HS-27A (cell line): ENCODE data around the gene BRAT1.

Experiments used
- DNase-seq: peaks from one replicate; pipeline ENCODE4 v3.0.0-alpha.2; 2012; ENCODE audit warnings: low read depth, missing footprints

Gene BRAT1

GRCh38 chr7:2510130-2510776, 45.1 kb downstream of the BRAT1 start:
- no peak for DNase-seq

GRCh38 chr7:2509298-2509906, 45.9 kb downstream of the BRAT1 start:
- DNase-seq, result no peak

DNA sequence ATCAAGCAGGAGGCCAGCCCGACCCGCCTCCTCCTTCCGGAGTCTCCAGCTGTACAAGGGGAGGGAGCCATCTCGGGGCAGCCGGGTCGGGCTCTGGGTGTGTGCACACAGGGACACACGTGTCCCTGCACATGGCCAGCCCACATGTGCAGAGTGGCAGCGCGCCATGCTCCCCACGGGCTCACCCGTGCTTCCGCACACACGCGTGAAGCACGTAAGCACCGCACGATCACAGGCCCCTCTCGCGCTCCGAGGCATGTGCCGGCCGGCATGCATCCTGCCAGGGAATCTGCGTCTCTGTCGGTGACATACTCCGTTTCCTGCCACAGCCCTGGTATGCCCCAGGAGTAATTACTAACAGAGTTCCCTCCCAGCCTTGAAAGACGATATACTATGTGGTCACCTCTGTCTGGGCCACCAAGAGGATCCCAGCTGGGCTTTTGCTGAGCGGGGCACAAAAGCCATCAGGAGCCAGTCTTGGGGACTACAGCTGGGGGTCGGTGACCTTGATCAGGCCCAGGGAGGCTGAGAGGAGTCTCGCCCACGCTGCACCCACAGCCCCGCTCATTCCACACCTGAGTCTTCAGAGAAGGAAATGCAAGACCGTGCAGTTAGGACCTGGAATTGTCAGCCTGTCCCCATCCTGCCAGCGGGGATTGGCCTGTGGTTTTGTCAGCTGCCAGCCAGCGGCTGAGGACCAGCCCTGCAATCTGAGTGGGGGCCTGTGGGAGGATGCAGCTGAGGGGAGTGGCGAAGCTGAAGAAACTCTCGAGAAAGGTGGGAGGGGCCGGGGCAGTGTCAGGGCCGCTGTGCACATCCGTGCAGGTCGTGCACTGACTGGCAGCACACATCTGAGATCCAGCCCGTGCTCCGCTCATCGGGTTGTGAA, 46.8 kb downstream of the BRAT1 start:
- DNase-seq, result no peak

DNA sequence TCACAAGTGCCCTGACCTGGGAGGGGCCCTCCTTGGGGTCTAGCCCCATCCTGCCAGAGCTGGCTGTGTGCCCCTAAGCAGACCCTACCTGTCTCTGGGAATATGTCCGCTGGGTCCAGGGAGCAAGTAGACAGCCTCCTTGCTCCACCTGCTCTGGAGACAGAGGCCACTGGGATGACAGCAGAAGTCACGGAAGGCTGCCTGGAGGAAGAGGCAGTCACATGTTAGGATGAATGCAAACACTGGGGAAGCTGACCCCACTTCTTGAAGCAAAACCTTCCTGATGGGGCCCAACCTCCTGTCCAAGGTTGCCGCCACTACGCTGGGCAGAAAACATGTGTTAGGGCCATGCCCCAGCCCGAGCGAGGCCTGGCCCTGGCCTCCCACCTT, 47.4 kb downstream of the BRAT1 start:
- DNase-seq, result no peak

- no peak for DNase-seq
Observed at GRCh38 chr7:2507208-2507916, 48.0 kb downstream of the BRAT1 start.

- no peak for DNase-seq
Observed at GRCh38 chr7:2505401-2505800, 49.9 kb downstream of the BRAT1 start.

DNA sequence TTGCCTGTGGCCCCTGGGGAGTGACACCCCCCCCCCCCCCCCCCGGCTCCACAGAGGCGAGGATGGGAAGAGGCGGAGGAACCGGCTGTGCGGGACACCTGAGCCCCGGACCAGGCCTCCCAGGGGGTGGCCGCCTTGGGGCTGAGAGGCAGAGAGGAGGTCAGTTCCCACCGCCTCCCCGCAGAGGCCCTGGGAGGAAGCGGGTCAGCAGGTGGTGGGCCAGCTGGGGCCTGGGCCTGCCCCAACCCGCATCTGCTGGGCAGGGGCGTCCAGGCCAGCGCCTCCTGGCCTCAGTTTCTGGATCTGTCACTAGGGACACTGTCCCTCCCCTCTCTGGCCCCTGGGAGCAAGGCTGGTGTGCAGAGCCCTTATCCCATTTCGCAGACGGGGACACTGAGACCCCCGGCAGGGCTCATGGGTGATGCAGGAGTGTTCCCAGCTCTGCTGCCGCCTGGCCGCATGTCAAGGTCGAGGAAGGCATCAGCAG, 50.4 kb downstream of the BRAT1 start:
- DNase-seq, result no peak

GRCh38 chr7:2504128-2504888, 51.0 kb downstream of the BRAT1 start:
- no peak for DNase-seq

- no peak for DNase-seq
Observed at GRCh38 chr7:2503056-2503941, 52.0 kb downstream of the BRAT1 start.

DNA sequence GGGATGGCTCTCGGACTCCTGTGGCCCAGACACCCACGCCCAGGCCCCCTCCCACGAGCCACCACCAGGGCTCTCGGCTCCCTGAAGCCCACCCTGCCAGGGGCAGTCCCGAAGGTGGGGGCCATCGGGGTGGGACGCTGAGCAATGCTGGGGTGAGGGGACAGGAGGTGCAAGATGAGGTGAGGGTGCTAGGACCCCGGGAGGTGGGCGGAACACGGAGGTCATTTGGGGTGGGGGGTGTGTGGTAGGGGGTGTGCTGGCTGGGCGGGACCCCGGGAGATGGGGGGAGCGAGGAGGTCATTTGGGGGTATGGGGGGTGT, 52.7 kb downstream of the BRAT1 start:
- no peak for DNase-seq

- DNase-seq, result no peak
Observed at GRCh38 chr7:2501947-2502646, 53.2 kb downstream of the BRAT1 start.

GRCh38 chr7:2500701-2501100, 54.6 kb downstream of the BRAT1 start:
- DNase-seq, result no peak

GRCh38 chr7:2499719-2500430, 55.4 kb downstream of the BRAT1 start:
- DNase-seq, result no peak

DNA sequence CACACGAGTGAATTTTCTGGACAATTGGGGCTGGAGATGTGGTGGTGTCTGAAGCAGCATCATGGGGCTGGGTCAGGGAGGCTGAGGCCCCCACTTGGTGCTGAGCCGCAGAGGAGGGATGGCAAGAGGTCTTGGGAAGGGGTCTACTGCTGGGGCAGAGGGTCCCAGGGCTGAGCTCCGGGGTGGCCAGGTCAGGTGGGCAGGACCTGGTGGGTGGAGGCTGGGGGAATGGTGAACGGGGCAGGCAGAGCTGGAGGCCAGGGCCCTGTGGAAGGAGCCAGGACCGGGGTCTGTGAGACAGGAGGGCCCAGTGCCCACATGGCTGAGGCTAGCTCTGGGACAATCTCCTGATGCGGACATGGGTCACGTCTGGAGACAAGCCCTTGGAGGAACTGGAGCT, 56.1 kb downstream of the BRAT1 start:
- no peak for DNase-seq

DNA sequence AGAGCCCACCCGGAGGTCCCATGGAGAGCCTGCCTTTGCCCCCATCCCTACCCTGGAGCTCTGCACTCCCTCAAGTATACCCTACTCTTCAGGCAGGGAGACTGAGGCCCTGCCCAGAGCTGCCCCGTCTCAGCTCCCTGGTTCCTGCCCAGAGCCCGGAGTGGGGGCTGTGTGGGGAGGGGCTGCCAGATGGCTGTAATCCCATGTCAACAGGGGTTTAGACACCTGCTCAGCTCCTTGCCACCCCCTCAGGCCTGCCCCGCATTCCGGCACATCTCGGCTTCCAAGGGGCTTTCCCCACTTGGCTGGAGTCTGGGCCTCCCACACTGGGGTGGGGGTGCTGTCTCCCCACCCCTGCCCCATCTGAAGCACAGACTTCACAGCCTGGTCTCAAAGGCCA, 56.6 kb downstream of the BRAT1 start:
- no peak for DNase-seq

- DNase-seq, result no peak
Observed at GRCh38 chr7:2497500-2498336, 57.6 kb downstream of the BRAT1 start.

DNA sequence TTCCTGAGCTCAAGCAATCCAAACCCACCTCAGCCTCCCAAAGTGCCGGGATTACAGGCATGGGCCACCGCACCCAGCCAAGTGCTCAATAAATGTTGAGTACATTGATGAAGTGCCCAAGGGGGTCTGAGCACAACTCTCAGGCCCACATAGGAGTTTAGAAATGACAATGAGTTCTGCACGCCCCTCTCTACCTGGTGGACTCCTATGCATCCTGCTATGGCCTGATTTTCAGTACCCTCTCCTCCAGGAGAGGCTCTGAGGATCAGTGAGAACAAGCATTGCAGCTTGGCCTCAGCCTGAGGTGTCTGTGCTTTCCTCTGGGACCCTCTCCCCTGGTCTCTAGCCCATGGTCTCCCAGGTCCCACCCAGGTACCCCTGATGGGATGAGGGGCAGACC, 58.3 kb downstream of the BRAT1 start:
- no peak for DNase-seq

- DNase-seq, result no peak
Observed at GRCh38 chr7:2496375-2496774, 58.9 kb downstream of the BRAT1 start.
